Forelimb muscle (tissue), 1 donor: ENCODE measurements around the gene HSPG2. TPM values are rescaled to one million over a fixed set of nuclear protein-coding genes. Genes with fewer than 3 reads are reported as not detected.
"Not testable (repeated sequence)": the region's sequence is repeated elsewhere in the genome, so short reads cannot be mapped to it uniquely, and the experiment has no call there.

Experiments used
- DNase-seq: peaks from one replicate; pipeline ENCODE4 v3.0.0-alpha.2; 2013; ENCODE audit warnings: low read depth
- polyA plus RNA-seq: library from polyadenylated mRNA; unstranded; fragments of 120-200 nt; gene quantifications from one replicate; pipeline ENCODE4 v1.2.1, GENCODE V29; 2013; ENCODE audit not compliant: insufficient read length

HSPG2 gene
- polyA plus RNA-seq, 1 donor, result 223 TPM

DNA sequence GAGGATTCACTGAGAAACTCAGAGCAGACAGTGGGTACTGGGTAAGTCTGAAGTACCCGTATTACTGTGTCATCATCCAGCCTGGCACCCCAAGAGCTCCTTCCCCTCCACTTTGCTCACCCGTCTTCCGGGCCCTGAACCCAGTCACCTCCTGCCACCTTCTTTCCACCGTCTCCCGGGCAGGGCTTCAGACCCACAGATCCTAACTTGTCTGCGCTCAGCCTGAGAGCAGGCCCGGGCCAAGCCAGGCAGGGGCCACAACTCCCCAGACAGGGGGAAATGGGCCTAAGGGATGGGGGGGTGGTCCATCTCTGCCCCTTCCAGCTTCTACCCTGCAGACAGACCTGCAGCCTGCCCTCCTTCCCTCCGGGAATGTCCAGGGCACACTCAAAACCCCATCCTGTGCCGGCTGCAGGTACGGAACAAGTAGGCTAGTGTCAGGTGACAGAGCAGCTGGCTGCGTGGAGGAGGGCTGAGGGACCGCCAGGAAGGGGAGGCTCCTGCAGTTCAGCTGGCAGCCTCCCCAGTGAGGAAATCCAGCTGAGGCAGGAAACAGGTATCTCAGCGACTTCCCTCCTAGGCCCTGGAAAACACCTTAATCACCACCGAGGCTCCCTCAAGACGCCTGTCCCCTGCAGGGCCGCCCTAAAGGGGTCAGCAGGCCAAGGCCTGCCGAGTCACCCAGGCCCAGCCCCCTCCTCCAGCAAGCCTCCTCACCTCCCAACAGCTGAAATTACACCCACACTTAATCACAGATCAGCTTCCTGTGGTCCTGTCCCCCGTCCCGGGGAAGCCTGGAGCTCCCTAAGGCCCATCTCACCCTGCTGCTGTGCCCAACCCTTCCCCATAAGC is 3.5 kb downstream of the HSPG2 start:
- no peak for DNase-seq

DNA sequence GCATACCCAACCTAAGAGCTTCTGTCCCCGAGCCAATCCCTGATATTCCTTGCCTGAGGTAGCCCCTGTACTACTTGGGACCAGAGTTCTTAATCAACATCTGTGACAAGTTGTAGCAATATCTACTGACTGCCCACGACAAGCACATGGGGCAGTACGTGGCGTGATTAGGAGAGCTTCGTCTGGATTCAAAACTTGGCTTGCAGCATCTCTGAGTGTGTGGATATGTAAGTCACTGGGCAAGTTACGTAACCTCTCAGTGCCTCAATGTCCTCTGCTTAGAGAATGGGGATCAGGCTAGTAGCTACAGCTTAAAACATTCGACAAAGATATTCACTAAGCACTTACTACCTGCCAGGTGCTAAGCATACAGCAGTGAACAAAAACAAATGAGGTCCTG is 5.0 kb downstream of the HSPG2 start:
- DNase-seq, result no peak

DNA sequence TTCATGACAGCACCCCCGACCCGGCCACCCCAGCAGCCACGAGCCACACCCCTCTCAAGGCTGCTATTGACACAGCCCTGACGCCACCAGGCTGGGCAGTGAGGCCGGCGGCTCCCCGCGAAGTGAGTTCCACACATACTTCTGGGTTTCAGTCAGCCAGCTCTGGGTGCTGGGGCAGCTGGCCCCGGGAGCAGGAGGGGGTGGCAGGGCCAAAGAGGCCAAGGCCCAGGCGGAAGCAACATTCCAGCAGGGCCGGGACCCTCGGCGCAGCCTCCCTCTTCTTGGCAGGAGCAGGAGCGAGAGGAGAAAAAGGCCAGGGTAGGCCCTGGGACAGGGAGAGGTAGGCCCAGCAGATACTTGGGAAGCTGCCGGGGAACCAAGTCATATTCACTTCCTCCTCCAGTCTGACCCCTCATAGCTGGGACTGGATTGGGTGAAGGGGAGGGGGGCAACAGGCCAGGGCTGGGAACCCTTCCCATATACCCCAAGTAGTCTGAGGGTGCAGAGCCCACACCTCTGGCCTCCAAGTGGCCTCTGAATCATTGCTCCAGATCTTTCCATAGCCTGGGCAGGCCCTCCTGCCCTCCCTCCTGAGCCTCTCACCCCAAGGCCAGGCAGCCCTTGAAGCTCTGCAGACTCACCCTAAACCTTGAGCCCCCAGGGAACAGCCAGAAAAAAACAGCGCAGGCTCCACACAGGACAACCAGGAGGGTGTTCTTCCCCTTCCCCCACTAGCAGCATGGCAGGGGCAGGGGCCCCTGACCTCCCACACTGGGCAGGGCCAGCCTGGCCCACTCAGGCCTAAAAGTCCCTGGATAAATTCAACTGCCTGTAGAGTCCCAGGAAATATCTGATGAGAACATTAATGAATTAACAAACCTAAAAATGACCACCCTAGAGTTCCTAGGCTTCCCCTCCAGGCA is 5.7 kb downstream of the HSPG2 start:
- no peak for DNase-seq

DNA sequence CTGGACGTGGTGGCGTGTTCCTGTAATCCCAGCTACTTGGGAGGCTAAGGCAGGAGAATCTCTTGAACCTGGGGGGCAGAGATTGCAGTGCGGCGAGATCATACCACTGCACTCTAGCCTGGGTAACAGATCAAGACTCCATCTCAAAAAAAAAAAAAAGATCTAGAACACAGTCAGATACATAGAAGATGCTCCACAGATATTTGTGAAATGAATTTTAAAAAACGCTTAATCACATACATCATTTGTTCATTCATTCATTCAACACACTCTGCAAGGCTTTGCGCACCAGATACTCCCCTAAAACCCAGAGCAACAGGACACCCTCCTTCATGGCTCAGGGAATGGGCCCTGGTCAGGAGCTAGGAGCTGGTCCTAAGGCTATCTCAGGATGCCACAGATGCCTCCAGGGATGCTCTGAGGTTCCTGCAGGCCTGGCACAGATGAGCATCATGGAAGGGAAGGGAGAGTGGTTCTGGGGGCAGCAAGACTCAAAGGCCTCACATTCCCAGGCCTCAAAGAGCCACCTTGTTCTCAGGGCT is 6.4 kb downstream of the HSPG2 start:
- DNase-seq, result no peak

DNA sequence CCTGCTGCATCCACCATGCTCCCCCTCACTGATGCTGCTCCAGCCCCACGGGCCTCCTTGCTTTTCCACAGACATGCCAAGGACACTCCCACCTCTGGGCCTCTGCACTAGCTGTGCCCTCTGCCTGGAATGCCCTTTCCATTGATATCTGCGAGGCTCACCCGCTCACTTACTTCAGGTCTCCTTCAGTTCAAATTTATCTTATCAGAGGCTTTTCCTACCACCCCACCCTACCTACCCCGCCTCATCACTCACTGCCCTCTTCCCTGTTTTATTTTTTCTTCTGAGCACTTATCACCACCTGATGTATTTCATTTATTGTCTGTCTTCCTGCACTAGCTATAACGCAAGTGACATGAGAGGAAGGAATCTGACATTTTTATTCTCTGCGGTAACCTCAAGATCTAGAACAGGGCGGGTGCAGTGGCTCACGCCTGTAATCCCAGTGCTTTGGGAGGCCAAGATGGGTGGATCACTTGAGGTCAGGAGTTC is 7.0 kb downstream of the HSPG2 start:
- no peak for DNase-seq

DNA sequence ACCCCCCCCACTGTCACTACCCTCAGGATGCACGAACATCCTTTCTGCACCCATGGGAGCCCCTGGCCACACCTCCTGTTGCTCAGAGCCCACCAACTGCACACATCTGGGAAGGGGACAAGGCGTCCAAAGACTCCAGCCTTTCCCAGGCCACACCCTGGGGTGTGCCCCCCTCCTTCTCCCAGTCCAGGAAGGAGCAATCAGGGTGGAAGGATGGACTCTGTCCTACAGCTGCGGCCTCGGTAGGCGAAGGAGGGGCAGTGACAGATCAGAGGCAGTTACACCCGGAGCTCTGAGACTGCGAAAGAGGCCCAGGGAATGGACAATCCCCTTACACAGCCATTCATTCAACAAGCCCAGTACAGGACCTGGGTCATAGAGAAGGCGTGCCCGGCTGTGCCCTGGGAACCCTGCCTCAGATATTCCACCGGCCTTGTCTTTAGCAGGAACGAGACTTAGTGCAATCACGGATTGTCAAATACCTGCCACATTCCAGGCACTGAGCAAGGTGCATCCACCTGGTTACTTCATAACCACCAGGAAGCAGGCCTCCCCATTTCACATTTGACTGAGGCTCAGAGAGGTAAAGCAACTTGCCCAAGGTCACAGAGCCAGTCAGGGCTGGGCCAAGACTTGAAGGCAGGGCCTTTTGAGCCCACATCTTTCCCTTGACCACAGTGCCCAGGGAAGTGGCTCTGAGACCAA is 9.4 kb downstream of the HSPG2 start:
- DNase-seq, result no peak

DNA sequence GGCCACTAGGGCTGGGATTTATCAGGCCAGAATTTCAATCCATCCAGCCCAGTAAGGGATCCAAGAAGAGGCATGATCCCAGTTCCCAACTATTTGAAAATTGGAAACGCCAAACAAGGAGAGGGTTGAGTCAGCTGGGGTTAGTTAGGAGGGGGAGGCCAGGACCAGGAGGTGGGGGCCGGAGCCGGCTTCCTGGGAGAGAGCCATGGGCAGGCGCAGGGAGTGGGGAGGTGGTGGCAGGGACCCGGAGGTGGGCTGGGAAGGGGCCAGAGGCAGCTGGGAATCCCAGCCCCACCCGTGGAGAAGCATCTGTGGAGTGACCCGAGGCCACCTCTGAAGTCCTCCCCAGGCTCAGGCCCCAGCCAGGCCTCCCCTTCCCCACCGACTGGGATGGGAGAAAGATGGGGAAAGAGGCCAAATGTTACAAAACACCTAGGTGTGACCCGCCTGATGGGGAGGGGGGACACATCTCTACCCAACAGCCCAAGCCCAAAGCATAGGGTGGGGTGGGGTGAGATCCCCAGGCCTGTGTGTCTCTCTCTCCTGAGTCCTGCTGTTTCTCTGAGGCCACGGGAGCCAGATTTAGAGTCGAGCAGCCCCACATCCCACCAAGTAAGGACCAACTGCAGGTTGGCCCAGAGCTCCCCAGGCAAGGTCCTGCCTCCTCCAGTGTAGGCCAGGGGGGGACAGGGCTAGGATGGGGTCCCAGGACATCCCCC is 10.1 kb downstream of the HSPG2 start:
- DNase-seq, result no peak

DNA sequence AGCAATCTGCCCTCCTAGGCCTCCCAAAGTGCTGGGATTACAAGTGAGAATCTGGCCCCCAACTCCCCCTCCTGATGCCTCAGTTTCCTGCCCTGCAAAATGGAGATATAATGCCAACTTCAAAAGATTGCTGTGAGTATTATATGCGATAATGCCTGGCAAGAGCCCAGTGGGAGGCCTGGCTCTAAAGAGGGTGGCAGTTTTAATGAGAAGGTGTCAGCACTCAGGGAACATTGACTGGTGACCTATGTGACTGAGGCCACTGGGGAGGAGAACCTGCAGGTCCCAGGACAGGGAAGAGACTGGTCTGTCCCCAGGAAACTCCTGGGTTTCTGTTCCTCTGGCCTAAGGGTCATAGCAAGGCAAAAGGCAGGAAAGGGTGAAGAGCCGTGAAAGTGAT is 11.0 kb downstream of the HSPG2 start:
- DNase-seq, result no peak

DNA sequence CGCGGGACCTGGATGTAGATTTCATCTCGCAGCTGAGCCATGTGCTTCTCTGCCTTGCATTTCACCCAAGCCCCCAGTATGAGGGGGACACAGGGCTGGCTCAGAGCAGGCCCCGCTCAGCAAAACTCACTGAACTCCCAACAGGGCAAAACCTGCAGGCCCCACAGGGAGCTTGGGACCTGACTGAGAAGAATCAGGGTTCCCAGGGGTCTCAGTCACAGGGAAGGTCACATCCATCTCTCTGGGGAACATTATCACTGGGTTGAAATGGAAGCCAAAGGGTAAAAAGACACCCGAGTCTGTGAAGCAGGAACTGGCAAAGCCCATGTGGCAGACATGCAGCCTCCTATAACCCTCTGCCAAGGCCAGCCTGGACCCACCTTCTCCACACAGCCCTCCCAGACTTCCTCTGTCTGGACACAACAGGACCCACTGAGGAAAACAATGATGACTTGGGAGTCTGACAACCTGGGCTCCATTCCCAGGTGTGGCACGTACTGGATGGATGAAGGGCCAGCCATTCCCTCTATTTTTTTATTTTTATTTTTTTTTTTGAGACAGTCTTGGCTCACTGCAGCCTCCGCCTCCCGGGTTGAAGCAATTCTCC is 11.7 kb downstream of the HSPG2 start:
- DNase-seq, result no peak

DNA sequence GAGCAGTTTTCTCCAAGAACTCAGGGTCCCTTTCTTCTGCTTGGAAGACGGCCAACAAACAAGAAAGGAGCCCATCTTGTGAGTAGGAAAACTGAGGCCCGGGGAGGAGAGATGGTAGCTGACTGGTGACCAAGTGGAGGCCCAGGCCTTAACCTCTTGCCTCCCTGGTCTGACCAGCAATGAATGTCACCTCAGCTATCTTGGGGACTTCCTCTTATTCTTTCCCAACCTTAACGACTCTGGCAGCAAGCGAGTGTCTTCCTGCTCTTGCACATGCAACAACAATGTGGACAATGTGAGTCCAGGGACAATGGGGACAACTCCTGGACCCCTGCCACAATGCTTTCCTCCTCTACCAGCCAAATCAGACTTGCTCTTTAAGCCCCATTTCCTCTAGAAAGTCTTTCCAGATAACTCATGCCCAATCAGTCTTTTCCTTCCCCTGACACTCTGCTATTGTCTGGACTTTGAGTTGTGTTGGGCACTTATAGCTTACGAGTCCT is 12.6 kb downstream of the HSPG2 start:
- DNase-seq, result no peak

DNA sequence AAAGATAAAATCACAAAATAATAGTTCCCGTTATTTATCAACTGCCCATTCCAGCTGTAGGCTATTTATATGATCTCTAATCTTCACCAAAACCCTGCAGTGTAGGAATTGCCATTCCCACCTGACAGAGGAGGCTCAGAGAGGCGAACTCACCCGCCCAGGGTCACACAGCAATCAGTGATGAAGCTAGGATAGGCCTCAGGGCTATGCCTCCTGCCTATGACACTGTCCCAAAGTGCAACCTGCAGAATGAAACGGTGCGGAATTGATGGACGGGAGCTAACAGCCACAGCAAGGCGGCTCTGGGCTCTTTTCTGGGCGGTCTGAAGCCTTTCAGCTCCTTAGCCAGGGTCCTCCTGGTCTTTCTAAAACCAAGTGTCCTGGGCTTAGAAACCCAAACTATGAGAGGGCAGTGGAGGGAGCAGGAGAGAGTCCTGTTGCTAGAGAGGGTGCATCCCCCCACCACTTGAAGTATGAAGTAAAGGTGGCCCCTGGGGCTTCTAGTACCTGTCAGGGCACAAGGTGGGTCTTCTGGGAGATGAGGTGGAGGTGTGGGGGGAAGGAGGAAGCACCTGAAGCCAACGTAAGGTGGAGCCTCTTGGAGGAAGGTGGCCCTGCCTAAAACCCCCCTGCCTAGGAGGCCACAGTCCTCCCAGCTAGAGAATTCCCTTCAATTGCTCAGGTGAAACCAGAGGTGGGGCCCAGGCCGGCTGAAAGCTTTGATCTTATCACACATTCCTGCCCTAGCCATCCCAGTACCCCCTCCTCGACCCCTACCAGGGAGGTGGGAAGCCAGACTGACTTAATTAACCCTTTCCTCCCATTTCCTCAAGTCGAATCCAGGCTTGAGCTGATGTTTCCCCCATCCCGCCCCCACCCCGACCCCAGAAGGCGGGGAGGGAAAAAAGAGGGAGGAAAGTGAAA is 14.8 kb downstream of the HSPG2 start:
- no peak for DNase-seq

DNA sequence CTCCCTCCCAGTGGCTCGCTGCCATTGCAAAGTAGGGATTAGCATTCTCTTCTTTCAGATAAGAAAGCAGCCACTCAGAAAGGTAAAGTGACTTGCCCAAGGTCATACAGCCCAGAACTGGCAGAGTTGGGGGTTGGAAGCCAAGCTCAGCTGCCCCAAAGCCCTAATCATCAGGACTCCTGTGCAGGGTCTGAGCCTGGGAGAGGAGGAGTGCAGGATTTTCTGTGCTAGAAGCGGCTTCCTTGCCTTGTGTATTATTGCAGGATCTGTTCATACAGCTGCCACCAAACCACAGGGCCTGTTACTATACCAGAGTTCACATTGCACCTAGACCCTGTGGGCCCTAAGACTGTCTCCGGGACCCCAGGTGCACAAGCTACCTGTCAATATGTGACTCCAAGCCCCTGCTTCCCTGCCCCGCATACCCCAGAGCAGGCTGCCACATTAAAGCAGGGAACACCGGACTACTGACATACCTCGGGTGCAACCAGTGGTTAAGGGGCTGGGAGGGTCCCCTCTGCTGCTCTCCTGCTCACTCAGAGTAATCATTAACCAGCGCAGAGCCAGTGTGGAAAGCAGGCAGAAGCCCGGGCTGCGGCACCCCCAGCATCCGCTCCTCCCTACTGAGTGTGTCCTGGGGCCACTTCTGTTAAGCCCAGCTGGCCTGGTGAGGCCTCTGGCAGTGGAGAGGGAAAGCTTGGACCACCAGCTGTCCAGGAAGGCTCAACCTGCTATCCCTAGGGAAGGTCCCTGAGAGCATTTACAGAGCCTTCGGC is 15.8 kb downstream of the HSPG2 start:
- DNase-seq, result no peak

DNA sequence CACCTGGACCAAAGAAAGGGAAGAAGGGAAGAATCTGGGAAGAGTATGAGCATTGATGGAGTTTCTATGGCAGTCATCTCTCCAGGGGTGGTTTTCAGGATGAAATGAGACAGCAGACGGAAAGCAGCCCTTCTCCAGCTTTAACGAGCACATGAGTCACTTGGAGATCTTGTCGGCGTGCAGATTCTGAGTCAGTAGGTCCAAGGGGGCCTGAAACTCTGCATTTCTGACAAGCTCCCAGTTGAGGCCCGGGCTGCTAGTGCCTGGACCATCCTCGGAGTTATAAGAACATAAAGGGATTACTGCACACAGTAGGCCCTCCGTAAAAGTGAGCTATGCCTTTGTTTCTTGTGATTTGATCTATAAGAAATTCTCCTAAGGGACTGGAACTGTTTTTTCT is 17.6 kb downstream of the HSPG2 start:
- no peak for DNase-seq

DNA sequence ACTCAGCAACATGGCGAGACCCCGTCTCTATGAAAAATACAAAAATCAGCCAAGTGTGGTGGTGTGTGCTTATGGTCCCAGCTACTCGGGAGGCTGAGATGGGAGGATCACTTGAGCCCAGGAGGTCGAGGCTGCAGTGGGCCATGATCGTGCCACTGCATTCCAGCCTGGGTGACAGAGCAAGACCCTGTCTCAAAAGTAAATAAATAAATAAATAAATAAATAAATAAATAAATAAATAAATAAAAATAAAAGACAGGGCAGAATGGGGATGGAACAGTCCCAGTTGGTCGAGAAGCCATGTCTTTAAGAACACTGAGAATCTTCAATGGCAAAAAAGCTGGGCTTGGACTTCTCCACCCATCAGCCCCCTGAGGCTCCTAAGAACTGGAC is 19.9 kb downstream of the HSPG2 start:
- not testable (repeated sequence) for DNase-seq

DNA sequence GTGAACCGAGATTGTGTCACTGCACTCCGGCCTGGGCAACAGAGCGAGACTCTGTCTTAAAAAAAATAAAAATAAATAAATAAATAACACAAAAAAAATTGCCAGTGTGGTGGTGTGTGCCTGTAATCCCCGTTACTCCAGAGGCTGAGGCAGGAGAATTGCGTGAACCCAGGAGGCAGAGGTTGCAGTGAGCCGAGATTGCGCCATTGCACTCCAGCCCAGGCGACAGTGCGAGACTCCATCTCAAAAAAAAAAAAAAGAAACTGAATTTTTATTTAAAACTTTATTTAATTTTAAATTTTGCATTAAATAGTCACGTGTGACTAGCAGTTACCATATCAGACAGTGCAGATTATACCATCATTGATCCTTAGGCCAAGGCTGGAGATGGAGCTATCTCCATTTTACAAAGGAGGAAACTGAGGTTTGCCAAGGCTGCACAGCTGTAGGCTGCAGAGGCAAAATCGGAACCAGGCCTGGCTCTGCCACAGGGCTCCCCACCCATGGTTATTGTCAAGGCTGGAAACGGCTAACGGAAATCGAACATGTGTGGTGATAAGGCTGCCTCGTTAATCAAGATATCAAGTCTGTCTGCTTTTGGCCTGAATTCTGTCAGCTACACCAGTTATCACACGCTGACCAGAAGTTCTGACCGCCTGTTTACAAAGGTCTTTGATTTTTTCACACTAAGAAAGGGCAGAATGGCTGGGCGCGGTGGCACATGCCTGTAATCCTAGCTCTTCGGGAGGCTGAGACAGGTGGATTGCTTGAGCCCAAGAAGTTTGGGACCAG is 20.5 kb downstream of the HSPG2 start:
- DNase-seq, result no peak

DNA sequence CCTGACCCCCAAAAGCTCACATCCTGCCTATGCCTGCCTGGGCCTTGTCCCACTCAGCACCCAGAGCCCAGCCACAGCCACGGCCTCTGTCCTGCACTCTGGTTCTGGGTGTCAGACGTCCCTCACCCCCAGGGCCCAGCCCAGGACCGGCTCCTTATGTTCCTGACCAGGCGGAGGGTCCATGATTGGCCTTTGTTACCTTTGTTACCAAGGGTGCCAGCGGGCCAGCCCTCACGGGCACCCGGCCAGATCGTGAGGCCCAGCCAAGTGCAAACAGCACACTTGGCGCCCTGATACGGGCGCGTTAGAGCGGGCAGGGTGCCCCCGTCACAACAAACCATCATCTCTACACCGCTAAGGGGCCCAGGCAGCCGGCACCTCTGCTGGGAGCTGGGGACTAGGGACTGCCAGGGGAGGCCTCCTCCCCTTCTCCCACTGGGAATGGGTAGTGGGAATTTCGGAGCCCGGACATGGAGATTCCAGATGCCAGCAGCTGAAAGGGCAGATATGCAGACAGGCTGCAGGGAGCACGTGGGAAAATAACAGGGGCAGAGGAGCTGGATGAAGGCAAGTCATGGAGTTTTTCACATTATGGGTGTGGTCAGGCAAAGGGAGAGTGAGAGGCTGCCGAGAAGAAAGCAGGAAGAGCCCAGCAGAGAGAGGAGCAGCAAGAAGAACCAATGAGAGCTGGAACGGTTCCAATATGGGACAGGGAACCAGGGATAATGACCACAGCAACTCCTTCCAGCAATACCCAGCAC is 22.1 kb downstream of the HSPG2 start:
- DNase-seq, result no peak

DNA sequence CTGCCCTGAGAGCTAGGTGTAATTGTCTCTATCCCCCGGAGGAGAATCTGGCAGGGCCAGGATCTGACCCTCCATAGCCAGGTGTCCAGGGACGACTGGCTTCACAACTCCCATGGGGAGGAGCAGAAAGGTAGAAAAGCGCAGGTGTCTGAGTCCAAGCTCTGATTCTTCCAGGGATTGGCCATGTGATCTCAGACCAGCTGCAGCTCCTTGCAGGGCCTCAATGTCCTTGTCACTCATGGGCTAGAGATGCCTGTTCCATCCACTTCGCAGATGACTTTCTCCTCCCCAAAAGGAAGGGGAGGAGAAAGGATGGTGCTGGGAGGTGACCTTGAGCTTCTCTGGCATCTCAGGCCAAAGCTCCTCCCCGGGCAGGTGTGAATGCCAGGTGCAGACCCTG is 22.7 kb downstream of the HSPG2 start:
- no peak for DNase-seq
